Gastroesophageal sphincter (tissue), 3 donors: ENCODE results near the gene DOLPP1.

Experiments used
- CTCF ChIP-seq, 4 experiments: fragments of 200-600 bp in 2 of 4; fragments of 450-650 bp in 2 of 4; sonication (generic) in 1 of 4; IDR thresholded peaks; one replicate each; pipeline ENCODE4 v1.5.1; 2017 to 2019; ENCODE audit warnings: antibody characterized with exemption in 4 of 4, mild to moderate bottlenecking in 2 of 4, moderate library complexity in 2 of 4
- POLR2A ChIP-seq, 2 donors: fragments of 450-650 bp; IDR thresholded peaks; one replicate each; pipeline ENCODE4 v1.6.1; 2017; ENCODE audit warnings: antibody characterized with exemption in 2 of 2, mild to moderate bottlenecking in 2 of 2, moderate library complexity in 1 of 2

- no peak for TF ChIP-seq CTCF (IDR thresholded peaks at IDR 0.05)
- TF ChIP-seq POLR2A (IDR thresholded peaks at IDR 0.05) = no peak
These were observed 20.4 kb downstream of the DOLPP1 start for GRCh38 chr9:129101279-129101678.
